AG04449 (cell line): Measurements from ENCODE around the gene TIMM10B.

Source experiments
- CTCF ChIA-PET: fragments of 350-600 bp; formaldehyde crosslinking; extraction: SDS; loops from one replicate; lab custom pipeline; 2021; ENCODE audit warnings: antibody characterized with exemption; lab: Yijun Ruan, JAX
- POLR2A ChIA-PET: fragments of 400-600, 350-600 bp; formaldehyde crosslinking; extraction: SDS; loops from one replicate; lab custom pipeline; 2020; ENCODE audit warnings: antibody characterized with exemption, inconsistent platforms; lab: Yijun Ruan, JAX
- DNase-seq: peaks from one replicate; pipeline ENCODE4 v3.0.0-alpha.2; 2010; ENCODE audit warnings: low read depth, low spot score
- H3K4me3 ChIP-seq: 2 replicates; pipeline ENCODE4 v1.5.1; 2011; ENCODE audit warnings: low read depth, mild to moderate bottlenecking, control low read depth, low read length
- TF ChIP-seq, protein P1 (sequence below): IDR thresholded peaks from one replicate; pipeline ENCODE4 v1.5.1; 2011; ENCODE audit warnings: mild to moderate bottlenecking, moderate library complexity, low read length, control low read depth, inconsistent platforms; ENCODE audit not compliant: insufficient read depth; ENCODE audit errors: missing control alignments

The TIMM10B gene

DNA sequence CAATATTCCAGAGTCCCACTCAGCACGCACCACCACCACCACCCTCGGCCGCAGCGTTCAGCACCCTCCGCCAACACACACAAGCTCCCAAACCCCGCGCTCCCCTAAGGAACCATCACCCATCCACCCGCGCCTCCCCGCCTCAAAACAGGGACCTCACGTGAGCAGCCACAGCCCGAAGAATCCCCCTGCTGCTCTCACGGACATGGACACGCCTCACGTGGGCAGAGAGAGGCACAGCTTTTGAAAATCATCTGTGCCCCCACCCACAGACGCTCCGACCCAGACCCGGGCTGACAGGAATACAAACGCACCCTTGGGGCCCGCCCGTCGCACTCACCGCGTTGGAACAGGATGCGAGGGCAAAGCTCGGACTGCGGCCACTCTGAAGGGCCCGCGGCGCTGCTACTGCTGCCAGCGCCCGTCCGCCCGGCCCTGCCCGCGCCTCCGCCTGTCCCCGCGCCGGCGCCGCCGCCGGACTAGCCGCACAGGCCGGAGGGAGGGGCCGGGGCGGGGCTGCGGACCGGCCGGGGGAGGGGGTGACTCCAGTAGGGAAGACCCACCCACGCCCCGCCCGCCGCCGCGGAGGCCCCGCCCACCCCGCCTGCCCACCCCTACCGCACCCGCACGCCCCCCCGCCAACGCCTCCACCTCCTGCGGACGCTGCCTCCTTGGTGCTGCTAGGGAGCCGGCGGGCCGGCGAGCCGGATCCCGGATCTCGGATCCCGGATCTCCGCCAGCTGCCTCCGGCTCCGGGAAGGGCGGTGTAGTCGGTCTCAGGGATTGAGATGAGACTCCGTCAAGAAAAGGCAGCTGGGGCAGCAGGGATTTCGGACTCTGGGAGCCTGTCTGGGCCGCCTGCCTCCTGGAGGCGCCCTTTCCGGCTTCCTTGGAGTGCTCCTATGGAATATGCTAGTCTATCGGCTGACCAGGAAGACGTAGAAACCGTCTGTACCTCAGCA is 7.6 kb upstream of the TIMM10B start, which contains the start of gene TRIM3:
TSS of gene TRIM3 (minus strand) at position 491 of the 962 bp plus-strand sequence. CDS start 8,246 bp downstream, outside the sequence.
- ChIA-PET POLR2A (interaction anchor here (1.0 to 1.5 kb wide), 5 partner anchors 8 to 172 kb away, joined by 3 to 7 read pairs (median 3); partner anchors contain the start of genes APBB1, ARFIP2 and TIMM10B), CTCF (interaction anchor here (0.5 to 9.1 kb wide), 7 partner anchors 8 to 227 kb away, joined by 3 to 56 read pairs (median 3); partner anchors contain the start of genes MRPL17 and TIMM10B)
- TF ChIP-seq, protein P1, sequence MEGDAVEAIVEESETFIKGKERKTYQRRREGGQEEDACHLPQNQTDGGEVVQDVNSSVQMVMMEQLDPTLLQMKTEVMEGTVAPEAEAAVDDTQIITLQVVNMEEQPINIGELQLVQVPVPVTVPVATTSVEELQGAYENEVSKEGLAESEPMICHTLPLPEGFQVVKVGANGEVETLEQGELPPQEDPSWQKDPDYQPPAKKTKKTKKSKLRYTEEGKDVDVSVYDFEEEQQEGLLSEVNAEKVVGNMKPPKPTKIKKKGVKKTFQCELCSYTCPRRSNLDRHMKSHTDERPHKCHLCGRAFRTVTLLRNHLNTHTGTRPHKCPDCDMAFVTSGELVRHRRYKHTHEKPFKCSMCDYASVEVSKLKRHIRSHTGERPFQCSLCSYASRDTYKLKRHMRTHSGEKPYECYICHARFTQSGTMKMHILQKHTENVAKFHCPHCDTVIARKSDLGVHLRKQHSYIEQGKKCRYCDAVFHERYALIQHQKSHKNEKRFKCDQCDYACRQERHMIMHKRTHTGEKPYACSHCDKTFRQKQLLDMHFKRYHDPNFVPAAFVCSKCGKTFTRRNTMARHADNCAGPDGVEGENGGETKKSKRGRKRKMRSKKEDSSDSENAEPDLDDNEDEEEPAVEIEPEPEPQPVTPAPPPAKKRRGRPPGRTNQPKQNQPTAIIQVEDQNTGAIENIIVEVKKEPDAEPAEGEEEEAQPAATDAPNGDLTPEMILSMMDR = peak; percentile 40
- H3K4me3 ChIP-seq = peak within 1 kb of the TSS; percentile 77
- peak; percentile 10 for DNase-seq

DNA sequence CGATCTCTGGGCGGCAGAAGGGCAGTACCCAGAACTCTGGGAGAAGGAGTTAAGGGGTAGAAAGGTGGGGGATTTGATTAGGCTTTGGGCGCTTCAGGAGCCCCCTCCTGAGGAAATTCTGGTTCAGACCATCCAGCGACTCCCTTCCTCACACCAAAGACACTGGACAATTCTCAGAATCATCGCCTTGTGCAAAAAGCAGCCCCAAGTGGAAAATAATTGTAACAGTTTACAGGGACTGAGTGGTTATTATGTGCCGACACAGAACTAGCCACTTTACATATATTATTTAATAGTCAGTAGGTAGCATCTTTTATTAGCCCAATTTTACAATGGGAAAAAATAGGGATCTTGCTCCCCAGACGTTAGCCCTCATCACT is 6.9 kb upstream of the TIMM10B start:
- peak overlapping the region; percentile 65 for H3K4me3 ChIP-seq
- ChIA-PET CTCF (interaction anchor here (0.6 to 9.1 kb wide), 7 partner anchors 30 to 226 kb away, joined by 3 to 56 read pairs (median 6); partner anchors contain the start of genes APBB1 and MRPL17), POLR2A (interaction anchor here (1.1 to 1.3 kb wide), 2 partner anchors 55 to 137 kb away, joined by 3 to 4 read pairs; partner anchors contain the start of gene APBB1)
- TF ChIP-seq, protein P1 = no peak
- no peak for DNase-seq

DNA sequence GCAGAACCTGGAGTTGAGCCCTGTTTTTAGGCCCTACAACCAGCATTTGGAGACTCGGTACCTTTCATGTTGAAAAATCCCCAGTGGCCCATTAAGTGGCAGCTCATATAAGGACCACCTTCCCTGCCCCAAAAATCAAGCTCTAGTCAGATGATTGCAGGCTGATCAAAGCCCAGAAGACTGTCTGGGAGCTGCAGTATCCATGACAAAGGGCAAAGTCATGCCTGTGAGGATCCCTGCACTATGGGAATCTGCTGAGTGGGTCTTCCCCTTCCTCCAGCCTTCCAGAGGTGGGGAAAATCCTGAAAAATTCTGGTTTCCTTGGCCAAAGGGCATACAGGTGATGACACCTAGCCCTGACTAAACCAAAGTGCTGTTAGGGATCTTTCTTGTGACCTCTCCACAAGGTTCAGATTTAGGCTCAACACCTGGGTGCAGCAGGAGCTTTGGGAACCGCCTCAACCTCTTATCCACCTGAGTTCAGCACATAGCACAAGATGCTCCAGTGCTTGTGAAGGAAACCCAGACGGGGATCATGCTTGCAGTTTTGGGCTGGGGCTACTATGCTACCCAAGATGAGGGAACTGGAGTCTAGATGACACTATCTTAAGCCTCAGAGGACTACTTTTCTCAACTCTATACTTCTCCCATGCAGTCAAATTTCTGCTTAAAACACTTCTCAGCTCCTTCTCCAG is 6.3 kb upstream of the TIMM10B start:
- H3K4me3 ChIP-seq = peak overlapping the region; percentile 65; the same call in 1 of the 2 replicates
- ChIA-PET CTCF (interaction anchor here (0.7 to 9.1 kb wide), 9 partner anchors 30 to 226 kb away, joined by 3 to 56 read pairs (median 3); partner anchors contain the start of genes APBB1 and MRPL17), POLR2A (interaction anchor here (1.3 kb wide), 1 partner anchor 56 kb away, joined by 3 read pairs; the partner anchor contains the start of gene APBB1)
- TF ChIP-seq, protein P1 = no peak
- DNase-seq = no peak

DNA sequence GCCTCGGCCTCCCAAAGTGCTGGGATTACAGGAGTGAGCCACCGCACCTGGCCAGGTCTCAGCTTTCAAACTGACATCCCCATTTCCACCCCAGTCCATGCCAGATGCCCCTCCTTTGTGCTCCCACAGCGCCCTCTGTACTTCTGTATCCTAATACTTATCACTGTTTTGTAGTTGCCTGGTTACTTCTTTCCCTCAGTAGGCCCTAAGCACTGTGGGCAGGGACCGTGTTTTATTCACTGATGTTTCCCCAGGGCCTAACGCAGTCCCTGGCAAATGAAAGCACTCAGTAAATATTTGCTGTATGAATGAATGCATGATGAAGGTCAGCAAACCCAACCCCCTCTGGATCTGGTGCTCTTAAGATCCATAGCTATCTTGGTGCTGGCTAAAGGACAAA is 5.4 kb upstream of the TIMM10B start:
- DNase-seq = no peak
- POLR2A ChIA-PET = no interaction called here
- TF ChIP-seq, protein P1 = no peak
- CTCF ChIA-PET = interaction anchor here (1.2 to 9.1 kb wide), 5 partner anchors 29 to 208 kb away, joined by 3 to 56 read pairs (median 7); partner anchors contain the start of genes APBB1 and MRPL17
- H3K4me3 ChIP-seq = no peak overlapping the region

DNA sequence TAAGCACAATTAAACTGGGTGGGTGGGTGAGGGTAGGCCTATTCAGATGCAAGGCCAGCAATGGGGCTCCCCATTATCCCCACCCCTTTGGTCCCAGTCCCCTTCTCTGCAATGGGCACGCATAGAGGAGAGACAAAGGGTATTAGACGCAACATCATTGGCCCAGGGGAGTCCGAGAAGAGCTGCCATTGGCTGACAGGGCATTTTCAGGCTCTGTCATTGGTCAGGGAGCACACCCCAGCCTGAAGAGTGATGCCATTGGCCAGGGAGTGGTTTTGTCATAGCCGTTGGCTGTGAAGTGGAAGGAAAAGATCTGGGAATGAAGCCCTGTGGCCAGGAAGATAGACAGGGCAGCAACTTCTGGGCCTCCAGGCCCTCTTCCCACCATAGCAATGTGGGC is 4.7 kb upstream of the TIMM10B start:
- TF ChIP-seq, protein P1 = no peak
- POLR2A ChIA-PET = no interaction called here
- CTCF ChIA-PET = interaction anchor here (4.0 to 9.1 kb wide), 2 partner anchors 32 to 97 kb away, joined by 19 to 56 read pairs; no protein-coding TSS in a partner anchor
- DNase-seq = no peak
- no peak overlapping the region for H3K4me3 ChIP-seq
